GM12878 (cell line): ENCODE results near the gene CUL9. TPM values are rescaled to one million over a fixed set of nuclear protein-coding genes. Genes with fewer than 3 reads are reported as not detected.

Experiments used
- ATAC-seq: fragments of 200-7000 bp; cut with Tn5 transposase; 3 replicates; pipeline ENCODE4 v1.9.1; 2020; ENCODE audit warnings: mild to moderate bottlenecking, moderate library complexity
- BruUV-seq: library from RNA; stranded (reverse); fragments of 400-500 nt; replicated peaks from 2 replicates; lab custom pipeline; 2021; lab: Mats Ljungman, UMichigan
- CTCF ChIA-PET: fragments of 300-600 bp; sonication (Branson Sonifier 250); formaldehyde crosslinking; extraction: SDS; loops from one replicate; lab custom pipeline; 2021; ENCODE audit warnings: inconsistent platforms; lab: Yijun Ruan, JAX
- POLR2A ChIA-PET: fragments of 350-600 bp; formaldehyde crosslinking; extraction: SDS; loops from one replicate; lab custom pipeline; 2021; ENCODE audit warnings: inconsistent platforms; lab: Charles Lee
- RAD21 ChIA-PET: fragments of 300-600 bp; sonication (Branson Sonifier 250); formaldehyde crosslinking; loops from one replicate; lab custom pipeline; 2023; ENCODE audit warnings: antibody characterized with exemption; ENCODE audit not compliant: unreplicated experiment; lab: Charles Lee
- SMC1A ChIA-PET: fragments of 300-600 bp; sonication (Branson Sonifier 250); formaldehyde crosslinking; loops from one replicate; lab custom pipeline; 2023; ENCODE audit not compliant: unreplicated experiment, uncharacterized antibody; lab: Charles Lee
- DNase-seq: peaks from one replicate; pipeline ENCODE4 v3.0.0-alpha.2; 2011; ENCODE audit warnings: low read depth, low spot score
- FAIRE-seq: peaks from 3 replicates; lab custom pipeline; 2011; peaks lifted over from hg19 to GRCh38; lab: Jason Lieb, UNC
- H2AFZ ChIP-seq: 2 replicates; pipeline ENCODE4 v1.6.0; 2011; ENCODE audit warnings: low read depth, low read length, control low read depth; ENCODE audit not compliant: control insufficient read depth
- H3K27ac ChIP-seq: 2 replicates; pipeline ENCODE4 v1.5.1; 2011; ENCODE audit warnings: control low read depth; ENCODE audit not compliant: control insufficient read depth, insufficient read depth
- H3K27me3 ChIP-seq, 2 experiments: replicated peaks in 1 of 2; 2 replicates each; pipeline versions ENCODE4 v1.6.0 to v1.6.1; 2011; ENCODE audit warnings: low read length in 1 of 2; ENCODE audit not compliant: control insufficient read depth in 2 of 2, insufficient read depth in 2 of 2
- H3K36me3 ChIP-seq, 2 experiments: 2 replicates each; pipeline ENCODE4 v1.5.1; 2011; ENCODE audit warnings: low read length in 1 of 2; ENCODE audit not compliant: control insufficient read depth in 2 of 2, insufficient read depth in 2 of 2
- H3K4me1 ChIP-seq: 2 replicates; pipeline ENCODE4 v1.6.1; 2011; ENCODE audit warnings: mild to moderate bottlenecking, low read length, moderate library complexity, mixed read lengths; ENCODE audit not compliant: control insufficient read depth, insufficient read depth
- H3K4me2 ChIP-seq: 2 replicates; pipeline ENCODE4 v1.6.0; 2011; ENCODE audit warnings: control low read depth; ENCODE audit not compliant: control insufficient read depth, insufficient read depth
- H3K4me3 ChIP-seq: fragments of 200-600 bp; sonication (generic); 2 replicates; pipeline ENCODE4 v1.5.1; 2016
- H3K79me2 ChIP-seq: 2 replicates; pipeline ENCODE4 v1.6.0; 2011; ENCODE audit warnings: low read length; ENCODE audit not compliant: control insufficient read depth, insufficient read depth
- H3K9ac ChIP-seq: 2 replicates; pipeline ENCODE4 v1.8.0; 2011; ENCODE audit warnings: low read length, control low read depth, mixed read lengths; ENCODE audit not compliant: control insufficient read depth, insufficient read depth
- H3K9me3 ChIP-seq: replicated peaks from 3 replicates; pipeline ENCODE4 v1.5.1; 2011; ENCODE audit warnings: mild to moderate bottlenecking, low read length; ENCODE audit not compliant: control insufficient read depth, insufficient read depth
- H4K20me1 ChIP-seq: 2 replicates; pipeline ENCODE4 v1.6.0; 2011; ENCODE audit not compliant: control insufficient read depth, insufficient read depth
- BACH1 ChIP-seq: fragments of 450-650 bp; IDR thresholded peaks from 2 replicates; pipeline ENCODE4 v1.6.1; 2017; ENCODE audit warnings: mild to moderate bottlenecking, borderline replicate concordance
- BMI1 ChIP-seq: fragments of 450-650 bp; IDR thresholded peaks from 2 replicates; pipeline ENCODE4 v1.6.1; 2016; ENCODE audit warnings: mild to moderate bottlenecking, moderate library complexity, borderline replicate concordance
- CBX3 ChIP-seq: fragments of 200-600 bp; sonication (generic); IDR thresholded peaks from 2 replicates; pipeline ENCODE4 v1.6.1; 2016; ENCODE audit warnings: low read depth, borderline replicate concordance
- CREM ChIP-seq: IDR thresholded peaks from 2 replicates; pipeline ENCODE4 v1.6.1; 2014; ENCODE audit warnings: antibody characterized with exemption, low read depth
- EZH2 ChIP-seq: IDR thresholded peaks from 2 replicates; pipeline ENCODE4 v1.6.1; 2012; ENCODE audit warnings: low read depth, mild to moderate bottlenecking, control low read depth, inconsistent platforms, low read length, borderline replicate concordance; ENCODE audit not compliant: control insufficient read depth
- FOS ChIP-seq: IDR thresholded peaks from 3 replicates; pipeline ENCODE4 v1.6.1; 2011; ENCODE audit warnings: borderline replicate concordance; ENCODE audit not compliant: insufficient read length; ENCODE audit errors: extremely low read depth
- IKZF2 ChIP-seq, 2 experiments: fragments of 450-650 bp; IDR thresholded peaks; 2 replicates each; pipeline ENCODE4 v1.6.1; 2017; ENCODE audit warnings: mild to moderate bottlenecking in 2 of 2, moderate library complexity in 2 of 2
- MYC ChIP-seq: IDR thresholded peaks from 2 replicates; pipeline ENCODE4 v1.6.1; 2011; ENCODE audit warnings: mild to moderate bottlenecking, low read length, moderate library complexity, inconsistent platforms; ENCODE audit not compliant: insufficient read depth, insufficient replicate concordance, insufficient read length, severe bottlenecking
- POLR2AphosphoS5 ChIP-seq: IDR thresholded peaks from 2 replicates; pipeline ENCODE4 v1.6.1; 2011; ENCODE audit warnings: mild to moderate bottlenecking, low read length, inconsistent platforms
- RCOR1 ChIP-seq: conservative IDR thresholded peaks from 2 replicates; pipeline ENCODE4 v1.6.1; 2012; ENCODE audit warnings: low read depth, low read length, improper control_type of control experiment
- SPI1 ChIP-seq: IDR thresholded peaks from 2 replicates; pipeline ENCODE4 v1.6.1; 2011; ENCODE audit warnings: low read depth, mild to moderate bottlenecking, low read length, moderate library complexity, borderline replicate concordance; ENCODE audit not compliant: insufficient read depth
- TCF12 ChIP-seq: IDR thresholded peaks from 2 replicates; pipeline ENCODE4 v1.6.1; 2011; ENCODE audit warnings: low read depth, mild to moderate bottlenecking, low read length
- TCF3 ChIP-seq: IDR thresholded peaks from 2 replicates; pipeline ENCODE4 v1.6.1; 2012; ENCODE audit warnings: low read depth, mild to moderate bottlenecking, low read length, borderline replicate concordance; ENCODE audit not compliant: insufficient read depth
- YY1 ChIP-seq: IDR thresholded peaks from 2 replicates; pipeline ENCODE4 v1.6.1; 2011; ENCODE audit warnings: low read depth, mild to moderate bottlenecking, low read length
- ZBED1 ChIP-seq: IDR thresholded peaks from 2 replicates; pipeline ENCODE4 v1.6.1; 2016; ENCODE audit warnings: borderline replicate concordance
- ZNF24 ChIP-seq: fragments of 450-650 bp; IDR thresholded peaks from 2 replicates; pipeline ENCODE4 v1.6.1; 2017; ENCODE audit warnings: antibody characterized with exemption, mild to moderate bottlenecking
- WGBS: methylation state at CpG from one replicate; pipeline ENCODE4 v1.1.6; 2016; ENCODE audit warnings: low lambda C conversion rate; ENCODE audit not compliant: insufficient replicate concordance, insufficient coverage; ENCODE audit errors: missing lambda C conversion rate; 5-methylcytosine and 5-hydroxymethylcytosine counted together
- in situ Hi-C: fragments of 300-500 bp; cut with MboI; formaldehyde crosslinking; loops from 9 replicates; pipeline ENCODE4 v1.14.3; 2018; ENCODE audit warnings: mixed read lengths
- intact Hi-C: fragments of 100-400 bp; cut with micrococcal nuclease; formaldehyde crosslinking; loops from one replicate; pipeline ENCODE4 v1.14.2; 2022; ENCODE audit not compliant: unreplicated experiment
- polyA plus RNA-seq, 11 experiments: library from polyadenylated mRNA; depleted of rRNA in 4 of 11; unstranded in 6 of 11; stranded (reverse) in 5 of 11; fragments of >200 nt; fragmentation: Nextera tagmentation in 4 of 11; fragmentation: Illumina TruSeq in 1 of 11; extraction: Ambion mirVana in 4 of 11; extraction: Trizol in 1 of 11; gene quantifications; 1 replicate in 1 of 11; 2 replicates in 10 of 11; pipeline versions ENCODE4 v1.2.1 to v1.2.3, GENCODE V29; 2011 to 2016; ENCODE audit warnings: inconsistent platforms in 2 of 11, missing spikeins in 2 of 11, low read depth in 1 of 11
- total RNA-seq, 4 experiments: library from RNA; depleted of rRNA in 3 of 4; stranded (reverse); fragments of >200 nt in 3 of 4; fragmentation: Illumina TruSeq in 1 of 4; extraction: Trizol in 1 of 4; gene quantifications; 2 replicates each; pipeline versions ENCODE4 v1.2.1 to v1.2.3, GENCODE V29; 2013 to 2021
- TF ChIP-seq, protein P1 (sequence below): fragments of 450-650 bp; IDR thresholded peaks from 2 replicates; pipeline ENCODE4 v1.6.1; 2016; ENCODE audit warnings: mild to moderate bottlenecking, moderate library complexity, borderline replicate concordance
- TF ChIP-seq, protein P2 (sequence below): fragments of 450-650 bp; IDR thresholded peaks from 2 replicates; pipeline ENCODE4 v1.6.1; 2016; ENCODE audit warnings: mild to moderate bottlenecking
- TF ChIP-seq, protein P3 (sequence below): IDR thresholded peaks from 2 replicates; pipeline ENCODE4 v1.6.1; 2012; ENCODE audit warnings: low read depth, low read length, improper control_type of control experiment

CUL9 gene
- total and polyA plus RNA-seq, 10 of the 15 experiments (the other 5 are each of a cell fraction or from before 2014, with no cell fraction given) = 1.2 to 48.3 (median 17.2) TPM

- TF ChIP-seq, protein P1, sequence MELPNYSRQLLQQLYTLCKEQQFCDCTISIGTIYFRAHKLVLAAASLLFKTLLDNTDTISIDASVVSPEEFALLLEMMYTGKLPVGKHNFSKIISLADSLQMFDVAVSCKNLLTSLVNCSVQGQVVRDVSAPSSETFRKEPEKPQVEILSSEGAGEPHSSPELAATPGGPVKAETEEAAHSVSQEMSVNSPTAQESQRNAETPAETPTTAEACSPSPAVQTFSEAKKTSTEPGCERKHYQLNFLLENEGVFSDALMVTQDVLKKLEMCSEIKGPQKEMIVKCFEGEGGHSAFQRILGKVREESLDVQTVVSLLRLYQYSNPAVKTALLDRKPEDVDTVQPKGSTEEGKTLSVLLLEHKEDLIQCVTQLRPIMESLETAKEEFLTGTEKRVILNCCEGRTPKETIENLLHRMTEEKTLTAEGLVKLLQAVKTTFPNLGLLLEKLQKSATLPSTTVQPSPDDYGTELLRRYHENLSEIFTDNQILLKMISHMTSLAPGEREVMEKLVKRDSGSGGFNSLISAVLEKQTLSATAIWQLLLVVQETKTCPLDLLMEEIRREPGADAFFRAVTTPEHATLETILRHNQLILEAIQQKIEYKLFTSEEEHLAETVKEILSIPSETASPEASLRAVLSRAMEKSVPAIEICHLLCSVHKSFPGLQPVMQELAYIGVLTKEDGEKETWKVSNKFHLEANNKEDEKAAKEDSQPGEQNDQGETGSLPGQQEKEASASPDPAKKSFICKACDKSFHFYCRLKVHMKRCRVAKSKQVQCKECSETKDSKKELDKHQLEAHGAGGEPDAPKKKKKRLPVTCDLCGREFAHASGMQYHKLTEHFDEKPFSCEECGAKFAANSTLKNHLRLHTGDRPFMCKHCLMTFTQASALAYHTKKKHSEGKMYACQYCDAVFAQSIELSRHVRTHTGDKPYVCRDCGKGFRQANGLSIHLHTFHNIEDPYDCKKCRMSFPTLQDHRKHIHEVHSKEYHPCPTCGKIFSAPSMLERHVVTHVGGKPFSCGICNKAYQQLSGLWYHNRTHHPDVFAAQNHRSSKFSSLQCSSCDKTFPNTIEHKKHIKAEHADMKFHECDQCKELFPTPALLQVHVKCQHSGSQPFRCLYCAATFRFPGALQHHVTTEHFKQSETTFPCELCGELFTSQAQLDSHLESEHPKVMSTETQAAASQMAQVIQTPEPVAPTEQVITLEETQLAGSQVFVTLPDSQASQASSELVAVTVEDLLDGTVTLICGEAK = no peak
- TF ChIP-seq MYC = no peak
These were observed 7.8 kb downstream of the CUL9 start (continued) for GRCh38 chr6:43189776-43190304.

DNA sequence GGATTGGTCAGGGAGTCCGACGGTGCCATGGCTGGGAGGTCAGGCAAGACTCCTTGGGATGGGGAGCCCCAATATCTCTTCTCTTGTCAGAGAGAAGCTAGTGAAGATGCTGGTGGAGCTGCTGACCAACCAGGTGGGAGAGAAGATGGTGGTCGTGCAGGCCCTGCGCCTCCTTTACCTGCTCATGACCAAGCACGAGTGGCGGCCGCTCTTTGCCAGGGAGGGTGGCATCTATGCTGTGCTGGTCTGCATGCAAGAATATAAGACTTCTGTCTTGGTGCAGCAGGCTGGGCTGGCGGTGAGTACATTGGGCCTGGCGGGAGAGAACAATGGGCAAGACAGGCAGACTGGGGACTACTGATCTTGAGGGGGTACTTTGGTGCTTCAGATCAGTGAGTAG, 10.9 kb downstream of the CUL9 start:
- FAIRE-seq = no peak
- H3K4me2 ChIP-seq = no peak overlapping the region
- WGBS = 99% methylated on average over 9 of the region's 9 CpGs
- no peak overlapping the region for H3K4me3 ChIP-seq
- no peaks in the 10 kb centered on the region for H4K20me1 ChIP-seq
- no TSS peak for BruUV-seq
- H3K27ac ChIP-seq = no peak overlapping the region
- H3K36me3 ChIP-seq = peaks cover 2 to 12% of the 10 kb centered on the region in 2 experiments
- H3K4me1 ChIP-seq = no peaks in the 10 kb centered on the region
- no peak for DNase-seq
- no peaks in the 10 kb centered on the region for H3K79me2 ChIP-seq
- intact Hi-C loops = no loop called here
- no peak overlapping the region for H2AFZ ChIP-seq
- no peaks in the 10 kb centered on the region for H3K27me3 ChIP-seq
- CTCF ChIA-PET = no interaction called here
- POLR2A ChIA-PET = no interaction called here
- SMC1A ChIA-PET = no interaction called here
- H3K9ac ChIP-seq = no peak overlapping the region
- in situ Hi-C loops = no loop called here
- H3K9me3 ChIP-seq = no peaks in the 10 kb centered on the region
- no peak for ATAC-seq
- RAD21 ChIA-PET = no interaction called here
- TF ChIP-seq RCOR1 (no peak), TCF3 (no peak), ZBED1 (no peak), YY1 (no peak), FOS (no peak), SPI1 (no peak), CREM (no peak), CBX3 (no peak), TCF12 (no peak), EZH2 (no peak), BMI1 (no peak), POLR2AphosphoS5 (no peak), IKZF2 (IDR thresholded peaks at IDR 0.05) (no peak), BACH1 (no peak), ZNF24 (no peak)
- TF ChIP-seq, protein P2, sequence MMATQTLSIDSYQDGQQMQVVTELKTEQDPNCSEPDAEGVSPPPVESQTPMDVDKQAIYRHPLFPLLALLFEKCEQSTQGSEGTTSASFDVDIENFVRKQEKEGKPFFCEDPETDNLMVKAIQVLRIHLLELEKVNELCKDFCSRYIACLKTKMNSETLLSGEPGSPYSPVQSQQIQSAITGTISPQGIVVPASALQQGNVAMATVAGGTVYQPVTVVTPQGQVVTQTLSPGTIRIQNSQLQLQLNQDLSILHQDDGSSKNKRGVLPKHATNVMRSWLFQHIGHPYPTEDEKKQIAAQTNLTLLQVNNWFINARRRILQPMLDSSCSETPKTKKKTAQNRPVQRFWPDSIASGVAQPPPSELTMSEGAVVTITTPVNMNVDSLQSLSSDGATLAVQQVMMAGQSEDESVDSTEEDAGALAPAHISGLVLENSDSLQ = no peak
- TF ChIP-seq, protein P3, sequence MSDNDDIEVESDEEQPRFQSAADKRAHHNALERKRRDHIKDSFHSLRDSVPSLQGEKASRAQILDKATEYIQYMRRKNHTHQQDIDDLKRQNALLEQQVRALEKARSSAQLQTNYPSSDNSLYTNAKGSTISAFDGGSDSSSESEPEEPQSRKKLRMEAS = no peak
